GM23248 (cell line): ENCODE measurements around the gene CHCHD3.

Experiments
- EZH2 ChIP-seq: fragments of 200-600 bp; sonication (generic); IDR thresholded peaks from 2 replicates; pipeline ENCODE4 v1.6.1; 2018; ENCODE audit warnings: antibody characterized with exemption, mild to moderate bottlenecking; ENCODE audit not compliant: insufficient read depth, poor library complexity, severe bottlenecking
- EZH2phosphoT487 ChIP-seq: fragments of 200-600 bp; sonication (generic); IDR thresholded peaks from 2 replicates; pipeline ENCODE4 v1.6.1; 2018; ENCODE audit warnings: antibody characterized with exemption, moderate library complexity, mild to moderate bottlenecking, low read depth; ENCODE audit not compliant: insufficient read depth

GRCh38 chr7:133054162-133054840 is 27.6 kb downstream of the CHCHD3 start:
- TF ChIP-seq EZH2phosphoT487 = no peak
- no peak for TF ChIP-seq EZH2
